HPDE6-E6E7 (cell line): ENCODE data around the gene SLC24A3.
"Not testable (repeated sequence)": the region's sequence is repeated elsewhere in the genome, so short reads cannot be mapped to it uniquely, and the experiment has no call there.

Experiments
- DNase-seq: peaks from one replicate; pipeline ENCODE4 v3.0.0; 2011; ENCODE audit warnings: missing footprints; ENCODE audit errors: extremely low spot score

The SLC24A3 gene

DNA sequence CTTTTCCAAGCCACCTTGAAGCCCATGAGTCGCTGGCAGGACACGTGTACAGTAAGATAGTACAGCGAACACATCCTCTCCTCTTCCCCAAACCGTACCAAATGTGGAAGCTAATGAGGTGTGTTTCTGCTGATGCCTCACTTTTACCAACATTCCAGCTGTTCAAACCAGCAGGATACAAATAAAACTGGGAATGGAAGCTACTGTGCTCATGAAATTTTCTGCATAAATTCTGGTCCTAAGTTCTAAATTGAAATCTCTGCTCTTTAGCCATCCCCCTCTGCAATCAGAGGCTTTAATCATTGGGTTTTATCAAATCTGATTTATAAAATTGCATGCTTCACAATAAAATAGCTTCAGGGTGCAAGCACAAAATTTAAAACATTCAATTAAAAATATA lies 463.8 kb downstream of the SLC24A3 start:
- DNase-seq, result no peak

DNA sequence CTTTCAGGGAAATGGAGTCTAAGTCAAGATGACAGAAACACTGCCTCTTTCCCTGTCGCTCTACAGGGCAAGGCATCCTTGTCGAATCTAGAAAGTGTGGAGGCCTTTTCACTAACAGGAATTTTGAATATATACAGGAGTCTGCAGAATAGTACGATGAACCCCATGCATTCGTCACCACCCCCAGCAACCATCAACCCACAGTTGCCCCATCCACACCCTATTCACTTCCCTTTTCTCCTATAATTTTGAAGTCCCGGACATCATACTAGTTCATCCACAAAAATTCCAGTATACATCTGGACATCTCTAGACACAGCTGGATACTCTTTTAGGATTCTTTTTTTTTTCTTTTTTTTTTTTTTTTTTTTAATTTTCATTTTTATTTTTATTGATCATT lies 464.9 kb downstream of the SLC24A3 start:
- no peak for DNase-seq

GRCh38 chr20:19678591-19678990 lies 466.1 kb downstream of the SLC24A3 start:
- DNase-seq, result not testable (repeated sequence)

DNA sequence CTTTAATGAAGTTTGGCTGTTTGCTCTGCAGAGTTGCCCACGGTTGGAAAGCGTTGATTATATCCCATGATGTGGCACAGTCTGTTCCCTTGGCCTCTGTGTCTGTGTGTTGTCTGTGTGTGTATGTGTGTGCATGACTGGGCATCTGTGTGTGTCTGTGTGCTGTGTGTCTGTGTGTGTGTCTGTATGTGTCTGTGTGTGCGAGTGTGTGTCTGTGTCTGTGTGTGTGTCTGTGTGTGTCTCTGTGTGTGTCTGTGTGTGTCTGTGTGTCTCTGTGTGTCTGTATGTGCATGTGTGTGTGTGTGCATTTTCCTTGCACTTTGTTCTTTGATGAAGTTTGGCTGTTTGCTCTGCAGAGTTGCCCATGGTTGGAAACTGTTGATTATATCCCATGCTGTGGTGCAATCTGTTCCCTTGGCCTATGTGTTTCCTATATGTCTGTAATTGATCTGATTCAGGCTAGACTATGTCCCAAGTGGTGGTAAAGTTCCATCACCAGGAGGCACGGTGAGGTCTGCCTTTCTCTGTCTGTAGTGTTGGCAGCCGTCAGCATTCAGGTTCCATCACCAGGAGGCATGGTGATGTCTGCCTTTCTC lies 467.6 kb downstream of the SLC24A3 start:
- DNase-seq, result no peak

DNA sequence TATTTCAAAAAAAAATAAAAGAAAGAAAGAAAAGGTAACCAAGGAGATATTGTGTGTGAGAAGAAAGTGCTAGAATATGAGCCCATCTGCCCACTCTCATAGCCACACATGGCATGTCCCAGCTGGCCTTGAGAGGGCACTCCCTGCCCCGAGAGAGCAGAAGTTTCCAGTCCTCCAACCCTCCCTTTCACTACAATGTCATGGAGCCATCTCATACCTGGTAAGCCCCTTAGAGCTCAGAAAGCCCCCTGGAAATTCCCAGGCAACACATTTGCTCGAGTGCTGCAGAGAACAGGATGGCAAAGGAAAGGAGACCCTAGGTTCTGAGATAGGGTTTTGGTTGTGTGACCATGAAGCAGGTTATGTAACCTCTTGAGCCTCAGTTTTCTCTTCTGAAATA lies 469.8 kb downstream of the SLC24A3 start:
- no peak for DNase-seq

DNA sequence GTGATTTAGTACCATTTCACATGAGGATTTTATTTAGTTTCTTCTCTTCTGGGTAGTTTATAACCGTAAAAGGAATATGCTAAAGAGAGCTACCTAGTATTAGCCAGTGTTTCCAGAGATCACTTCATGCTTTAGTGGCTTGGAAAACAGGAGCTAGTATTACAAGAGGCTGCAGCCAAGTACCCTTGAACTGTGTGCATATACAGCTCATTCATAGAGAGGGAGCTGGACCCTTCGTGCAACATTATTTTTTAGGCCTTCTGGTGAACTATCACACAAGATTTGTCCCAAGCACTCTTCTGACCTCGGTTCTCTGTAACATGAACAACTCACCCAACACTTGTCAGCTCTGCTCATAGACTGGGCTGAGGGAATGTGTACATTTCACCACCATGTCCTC lies 470.7 kb downstream of the SLC24A3 start:
- no peak for DNase-seq

DNA sequence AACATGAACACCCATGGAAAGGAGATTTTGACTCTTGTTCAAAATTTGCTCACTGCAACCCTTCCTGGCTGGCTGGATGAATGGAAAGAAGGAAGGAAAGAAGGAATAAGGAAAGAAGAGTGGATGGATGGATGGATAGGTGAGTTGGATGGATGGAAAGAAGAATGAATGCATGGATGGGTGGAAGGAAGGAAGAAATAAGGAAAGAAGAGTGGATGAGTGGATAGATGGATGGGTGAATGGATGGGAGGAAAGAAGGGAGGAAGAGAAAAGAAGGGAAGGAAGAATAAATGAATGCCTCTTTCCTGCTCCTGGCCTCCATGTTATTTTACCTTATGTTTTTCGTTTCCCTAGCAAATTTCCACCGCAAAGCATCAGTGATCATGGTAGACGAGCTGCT lies 471.4 kb downstream of the SLC24A3 start:
- DNase-seq, result no peak

DNA sequence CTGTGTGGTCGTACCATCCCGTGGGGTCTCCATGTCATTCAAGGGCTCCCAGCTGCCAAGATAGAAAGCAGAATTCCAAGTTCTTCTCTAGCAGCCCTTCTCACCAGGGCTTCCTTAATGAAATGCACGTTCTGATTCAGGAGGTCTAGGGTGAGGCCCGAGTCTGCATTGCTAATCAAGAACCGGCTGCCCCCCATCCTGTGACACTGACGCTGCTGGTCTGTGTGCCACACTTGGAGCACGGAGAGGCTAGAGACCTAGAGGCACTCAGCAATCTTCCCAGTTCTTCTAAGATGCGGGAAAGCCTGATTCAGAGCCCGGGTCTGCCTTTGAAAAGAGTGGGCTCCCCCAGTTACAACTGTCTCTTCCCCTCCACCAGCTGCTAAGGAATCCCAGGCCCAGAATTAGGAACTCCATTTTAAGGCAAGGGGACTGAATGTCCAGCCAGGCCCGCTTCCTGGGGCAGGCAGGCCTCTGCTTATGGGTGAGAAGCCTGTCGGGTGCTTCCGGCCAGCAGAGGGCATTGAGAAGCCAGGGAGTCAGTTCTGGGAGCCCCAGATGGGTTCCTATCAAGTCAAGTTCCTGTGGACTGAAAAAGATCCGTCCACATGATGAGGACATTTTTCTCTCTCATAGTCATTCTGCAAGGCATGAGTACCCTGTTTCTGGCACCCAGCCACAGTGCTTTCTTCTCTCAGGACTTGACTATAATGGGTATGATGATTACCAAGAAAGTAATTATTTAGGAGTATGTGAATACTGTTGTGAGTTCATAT lies 475.8 kb downstream of the SLC24A3 start:
- DNase-seq, result peak; percentile 90

DNA sequence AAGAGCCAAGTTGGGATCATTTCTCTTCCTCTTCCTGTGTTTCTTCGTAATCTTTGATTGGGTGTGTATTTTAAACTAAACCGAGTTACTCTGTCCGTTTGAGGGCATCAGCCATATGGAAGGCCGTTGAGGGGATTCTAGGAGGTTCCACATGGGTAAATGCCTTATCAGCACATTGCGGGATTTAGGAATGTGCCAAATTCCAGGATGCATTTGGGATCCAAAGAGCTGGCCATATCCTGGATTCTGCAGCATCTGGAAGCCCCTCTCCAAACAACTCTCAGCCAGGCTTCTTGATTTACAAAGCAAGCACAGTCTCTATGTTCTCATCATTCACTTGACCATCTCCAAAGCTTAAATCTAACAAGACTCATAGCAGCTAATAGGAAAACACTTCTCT lies 478.0 kb downstream of the SLC24A3 start:
- no peak for DNase-seq

GRCh38 chr20:19691125-19691524 lies 478.7 kb downstream of the SLC24A3 start:
- no peak for DNase-seq

- no peak for DNase-seq
These were observed 479.7 kb downstream of the SLC24A3 start for GRCh38 chr20:19692100-19692499.

DNA sequence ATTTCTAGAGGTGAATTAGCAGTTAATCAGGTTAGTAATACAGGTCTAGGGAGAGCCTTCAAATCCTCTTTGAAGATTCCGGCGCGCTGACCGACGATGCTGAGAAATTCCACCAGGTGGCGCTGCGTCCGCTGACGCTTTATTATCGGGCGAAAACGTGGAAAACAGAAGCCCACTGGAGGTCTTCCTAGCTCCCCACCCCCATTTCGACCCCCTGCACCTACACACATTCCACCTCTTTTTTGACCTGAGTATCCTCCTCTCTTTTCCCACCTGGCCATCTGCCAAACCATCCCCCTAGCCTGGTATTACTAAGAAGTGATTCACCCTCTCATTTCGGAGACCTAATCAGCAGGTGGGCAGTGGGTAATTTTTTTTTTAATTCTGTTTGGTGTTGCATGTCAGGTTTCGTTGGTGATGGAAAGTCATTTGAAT lies 480.3 kb downstream of the SLC24A3 start:
- DNase-seq, result peak; percentile 69

GRCh38 chr20:19693508-19693907 lies 481.1 kb downstream of the SLC24A3 start:
- DNase-seq, result no peak

- no peak for DNase-seq
These were observed 482.6 kb downstream of the SLC24A3 start for GRCh38 chr20:19695081-19695480.

DNA sequence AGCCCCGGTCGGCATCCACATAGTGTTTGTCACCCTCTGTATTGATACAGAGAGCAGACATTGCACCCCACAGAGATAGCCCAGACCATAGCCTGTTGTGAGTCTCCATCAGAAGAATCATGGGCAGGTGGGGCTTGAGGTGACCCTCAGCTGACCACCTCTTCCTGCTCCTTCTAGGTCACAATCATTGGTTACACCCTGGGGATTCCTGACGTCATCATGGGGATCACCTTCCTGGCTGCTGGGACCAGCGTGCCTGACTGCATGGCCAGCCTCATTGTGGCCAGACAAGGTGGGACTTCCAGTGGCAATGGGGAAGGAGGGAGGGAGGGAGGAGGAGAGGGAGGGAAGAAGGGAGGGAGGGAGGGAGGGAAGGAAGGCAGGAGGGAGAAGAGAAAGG lies 484.2 kb downstream of the SLC24A3 start:
- DNase-seq, result no peak

- no peak for DNase-seq
These were observed 485.0 kb downstream of the SLC24A3 start for GRCh38 chr20:19697415-19697814.

DNA sequence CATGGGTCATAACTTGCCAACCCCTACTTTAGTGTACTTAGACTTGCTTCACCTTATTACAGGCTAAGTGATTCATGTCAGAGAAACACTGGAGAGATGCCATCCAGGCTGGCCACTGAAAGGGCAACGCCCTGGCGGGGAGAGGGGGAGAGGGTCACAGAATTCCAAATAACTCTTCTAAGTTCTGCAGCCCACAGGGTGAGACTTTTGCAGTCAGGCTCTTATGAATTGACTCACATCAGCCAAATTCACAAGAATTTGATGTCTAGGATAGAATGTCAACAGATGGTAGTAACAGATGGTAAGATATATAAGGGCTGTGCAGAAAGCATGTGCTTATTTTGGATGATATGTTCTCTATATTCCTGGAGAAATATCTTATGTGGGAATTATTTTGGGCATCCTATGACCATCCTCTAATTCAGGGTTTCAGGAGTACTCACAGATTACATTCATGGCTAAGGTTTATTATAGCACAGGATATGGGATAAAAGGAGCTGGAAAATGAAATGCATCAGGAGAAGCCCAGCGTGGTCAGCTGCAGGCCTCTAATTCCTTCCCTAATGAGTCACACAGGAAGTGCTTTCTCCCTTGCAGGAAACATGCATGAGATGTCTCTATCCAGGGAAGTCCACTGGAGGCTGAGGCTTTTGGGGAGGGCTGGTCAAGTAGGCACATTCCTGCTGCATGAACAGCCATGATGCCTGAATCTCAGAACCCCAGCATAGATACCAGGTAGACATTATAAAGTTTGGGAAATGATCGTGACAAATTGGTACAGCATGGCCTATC lies 486.9 kb downstream of the SLC24A3 start:
- DNase-seq, result no peak

DNA sequence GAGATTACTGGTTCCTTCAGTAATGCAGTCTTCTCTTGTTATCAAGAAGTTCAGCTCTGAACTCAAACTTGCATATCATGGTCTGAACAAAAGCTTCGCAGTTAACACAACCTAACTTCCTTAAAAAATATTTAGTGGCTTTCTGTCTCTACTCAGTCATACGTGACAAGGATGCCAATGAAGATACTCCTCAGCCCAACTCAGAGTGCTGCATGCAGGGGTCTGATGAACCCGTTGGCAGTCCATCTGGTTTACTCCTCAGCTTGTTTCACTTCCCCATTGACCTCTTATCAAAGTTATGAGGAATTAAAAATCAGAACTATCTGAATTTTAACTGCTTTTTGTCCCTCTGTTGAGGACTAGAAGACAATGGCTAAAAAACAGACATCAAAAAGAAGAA lies 489.0 kb downstream of the SLC24A3 start:
- no peak for DNase-seq

GRCh38 chr20:19706463-19706862 lies 494.0 kb downstream of the SLC24A3 start:
- DNase-seq, result no peak

DNA sequence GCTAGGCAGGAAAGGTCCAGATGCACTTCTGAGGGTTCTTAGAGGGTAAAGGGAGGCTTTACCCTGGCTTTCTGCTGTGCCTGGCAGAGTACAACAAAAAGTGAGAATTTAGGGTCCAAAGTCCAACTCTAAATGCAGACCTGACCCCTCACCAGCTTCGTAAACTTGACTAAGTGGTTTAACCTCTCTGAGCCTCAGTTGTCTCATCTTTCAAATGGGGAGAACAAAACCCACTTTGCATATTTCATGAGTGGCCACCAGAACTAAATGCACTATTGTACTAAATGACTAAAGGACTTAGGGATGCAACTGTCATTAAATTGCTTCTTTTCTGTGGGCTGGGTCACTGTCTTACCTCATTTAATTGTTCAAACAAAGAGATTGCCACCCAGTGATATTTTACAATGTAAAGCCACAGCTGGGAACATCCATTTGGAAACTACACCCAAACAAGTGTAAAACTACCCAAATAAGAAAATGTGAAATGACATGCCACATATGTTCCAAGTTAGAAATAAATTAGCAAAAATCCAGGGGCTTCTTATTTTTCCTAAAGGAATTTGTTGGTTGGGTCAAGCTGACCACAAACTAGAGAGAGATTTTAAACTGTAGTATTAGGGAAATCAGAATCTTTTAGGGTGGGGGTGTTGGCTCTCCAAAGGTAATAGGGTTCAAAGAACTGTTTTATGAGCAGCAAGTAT lies 497.3 kb downstream of the SLC24A3 start:
- no peak for DNase-seq

DNA sequence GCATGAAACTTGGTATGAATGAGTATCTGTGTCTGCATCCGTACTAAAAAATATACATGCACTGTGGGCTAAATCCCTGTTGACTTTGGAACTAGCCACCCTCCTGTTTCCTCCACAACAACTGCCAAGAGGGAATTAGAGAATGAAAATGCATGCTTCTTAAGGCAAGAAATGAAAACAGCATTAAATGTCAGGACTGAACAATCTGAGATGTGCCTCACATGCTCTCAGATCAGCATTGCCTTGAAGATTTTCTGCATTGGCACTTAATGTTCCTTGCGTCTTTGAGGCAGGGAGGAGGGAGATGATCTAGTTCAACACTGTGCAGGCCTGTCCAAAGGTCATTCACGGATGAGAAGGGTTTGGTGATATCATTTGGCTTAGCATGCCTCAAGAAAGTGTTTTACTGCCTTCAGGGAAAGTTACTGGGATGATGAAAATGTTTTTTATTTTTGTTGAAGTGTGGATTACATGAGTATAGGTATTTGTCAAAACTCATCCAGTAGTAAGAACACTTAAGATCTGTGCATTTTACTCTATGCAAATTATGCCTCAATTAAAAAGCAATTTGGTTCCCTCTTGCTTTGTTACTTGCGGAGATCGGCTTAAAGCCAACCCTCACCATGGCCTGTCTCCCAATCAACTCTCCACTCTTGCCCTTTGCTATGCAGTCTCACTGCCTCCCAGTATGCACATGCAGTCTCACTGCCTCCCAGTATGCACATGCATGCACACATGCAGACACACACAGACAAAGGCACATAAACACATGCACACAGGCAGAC lies 498.1 kb downstream of the SLC24A3 start:
- no peak for DNase-seq
